ENCODE data around the gene QSOX1. TPM values are rescaled to one million over a fixed set of nuclear protein-coding genes. Genes with fewer than 3 reads are reported as not detected.

Gene QSOX1
- total RNA-seq, 1 donor from 2014 or later = 156 TPM

DNA sequence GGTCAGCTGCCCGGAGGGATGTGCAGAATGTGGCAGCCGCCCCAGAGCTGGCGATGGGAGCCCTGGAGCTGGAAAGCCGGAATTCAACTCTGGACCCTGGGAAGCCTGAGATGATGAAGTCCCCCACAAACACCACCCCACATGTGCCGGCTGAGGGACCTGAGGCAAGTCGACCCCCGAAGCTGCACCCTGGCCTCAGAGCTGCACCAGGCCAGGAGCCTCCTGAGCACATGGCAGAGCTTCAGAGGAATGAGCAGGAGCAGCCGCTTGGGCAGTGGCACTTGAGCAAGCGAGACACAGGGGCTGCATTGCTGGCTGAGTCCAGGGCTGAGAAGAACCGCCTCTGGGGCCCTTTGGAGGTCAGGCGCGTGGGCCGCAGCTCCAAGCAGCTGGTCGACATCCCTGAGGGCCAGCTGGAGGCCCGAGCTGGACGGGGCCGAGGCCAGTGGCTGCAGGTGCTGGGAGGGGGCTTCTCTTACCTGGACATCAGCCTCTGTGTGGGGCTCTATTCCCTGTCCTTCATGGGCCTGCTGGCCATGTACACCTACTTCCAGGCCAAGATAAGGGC is 41.9 kb downstream of the QSOX1 start:
- Histone ChIP-seq H3K4me2 (ENCODE audit: low read length) (no peak overlapping the region), H2AFZ (ENCODE audit: low read depth, low read length) (no peak overlapping the region), H3K9ac (ENCODE audit: low read length) (no peak overlapping the region), H3K27me3 (ENCODE audit: insufficient read depth, low read length) (no peaks in the 10 kb centered on the region), H3K27ac (ENCODE audit: low read depth, low read length) (no peak overlapping the region), H3K4me1 (ENCODE audit: insufficient read depth, low read length) (no peaks in the 10 kb centered on the region), H3K9me3 (ENCODE audit: insufficient read depth, low read depth, low read length) (no peaks in the 10 kb centered on the region), H4K20me1 (ENCODE audit: insufficient read depth, low read length) (no peaks in the 10 kb centered on the region), H3K79me2 (ENCODE audit: insufficient read depth, low read length) (no peaks in the 10 kb centered on the region), H3K36me3 (ENCODE audit: insufficient read depth, low read length) (peaks cover 5% of the 10 kb centered on the region), H3K4me3 (ENCODE audit: insufficient read depth, low read depth, low read length) (no peak overlapping the region)
- Mint-ChIP-seq H3K4me3 (ENCODE audit: unreplicated experiment) (no peak overlapping the region), H3K27ac (ENCODE audit: unreplicated experiment) (no peak overlapping the region), H3K9me3 (ENCODE audit: unreplicated experiment) (peaks cover 2% of the 10 kb centered on the region), H3K4me1 (ENCODE audit: low read depth, unreplicated experiment) (no peaks in the 10 kb centered on the region), H3K36me3 (ENCODE audit: low read depth, unreplicated experiment) (peaks cover 33% of the 10 kb centered on the region), H3K27me3 (ENCODE audit: low read depth, unreplicated experiment) (peaks cover 14% of the 10 kb centered on the region)
- DNase-seq (ENCODE audit: low read depth) (no peak), FAIRE-seq (no peak)
- TF ChIP-seq, protein P1, sequence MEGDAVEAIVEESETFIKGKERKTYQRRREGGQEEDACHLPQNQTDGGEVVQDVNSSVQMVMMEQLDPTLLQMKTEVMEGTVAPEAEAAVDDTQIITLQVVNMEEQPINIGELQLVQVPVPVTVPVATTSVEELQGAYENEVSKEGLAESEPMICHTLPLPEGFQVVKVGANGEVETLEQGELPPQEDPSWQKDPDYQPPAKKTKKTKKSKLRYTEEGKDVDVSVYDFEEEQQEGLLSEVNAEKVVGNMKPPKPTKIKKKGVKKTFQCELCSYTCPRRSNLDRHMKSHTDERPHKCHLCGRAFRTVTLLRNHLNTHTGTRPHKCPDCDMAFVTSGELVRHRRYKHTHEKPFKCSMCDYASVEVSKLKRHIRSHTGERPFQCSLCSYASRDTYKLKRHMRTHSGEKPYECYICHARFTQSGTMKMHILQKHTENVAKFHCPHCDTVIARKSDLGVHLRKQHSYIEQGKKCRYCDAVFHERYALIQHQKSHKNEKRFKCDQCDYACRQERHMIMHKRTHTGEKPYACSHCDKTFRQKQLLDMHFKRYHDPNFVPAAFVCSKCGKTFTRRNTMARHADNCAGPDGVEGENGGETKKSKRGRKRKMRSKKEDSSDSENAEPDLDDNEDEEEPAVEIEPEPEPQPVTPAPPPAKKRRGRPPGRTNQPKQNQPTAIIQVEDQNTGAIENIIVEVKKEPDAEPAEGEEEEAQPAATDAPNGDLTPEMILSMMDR (IDR thresholded peaks at IDR 0.05; ENCODE audit: insufficient read depth, low read depth, low read length) = no peak
- no peak for TF ChIP-seq EZH2 (IDR thresholded peaks at IDR 0.05; ENCODE audit: insufficient read depth, low read length)

DNA sequence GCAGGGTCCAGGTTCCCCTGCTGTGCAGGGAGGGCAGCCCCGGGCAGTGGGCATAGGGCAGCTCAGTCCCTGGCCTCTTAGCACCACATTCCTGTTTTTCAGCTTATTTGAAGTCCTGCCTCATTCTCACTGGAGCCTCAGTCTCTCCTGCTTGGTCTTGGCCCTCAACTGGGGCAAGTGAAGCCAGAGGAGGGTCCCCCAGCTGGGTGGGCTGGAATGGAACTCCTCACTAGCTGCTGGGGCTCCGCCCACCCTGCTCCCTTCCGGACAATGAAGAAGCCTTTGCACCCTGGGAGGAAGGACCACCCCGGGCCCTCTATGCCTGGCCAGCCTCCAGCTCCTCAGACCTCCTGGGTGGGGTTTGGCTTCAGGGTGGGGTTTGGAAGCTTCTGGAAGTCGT is 42.6 kb downstream of the QSOX1 start:
- Histone ChIP-seq H3K4me2 (ENCODE audit: low read length) (no peak overlapping the region), H3K27me3 (ENCODE audit: insufficient read depth, low read length) (no peaks in the 10 kb centered on the region), H3K79me2 (ENCODE audit: insufficient read depth, low read length) (no peaks in the 10 kb centered on the region), H4K20me1 (ENCODE audit: insufficient read depth, low read length) (no peaks in the 10 kb centered on the region), H3K36me3 (ENCODE audit: insufficient read depth, low read length) (peaks cover 5% of the 10 kb centered on the region), H3K9ac (ENCODE audit: low read length) (no peak overlapping the region), H3K4me3 (ENCODE audit: insufficient read depth, low read depth, low read length) (no peak overlapping the region), H3K4me1 (ENCODE audit: insufficient read depth, low read length) (no peaks in the 10 kb centered on the region), H3K27ac (ENCODE audit: low read depth, low read length) (no peak overlapping the region), H3K9me3 (ENCODE audit: insufficient read depth, low read depth, low read length) (no peaks in the 10 kb centered on the region), H2AFZ (ENCODE audit: low read depth, low read length) (no peak overlapping the region)
- Mint-ChIP-seq H3K9me3 (ENCODE audit: unreplicated experiment) (peaks cover 2% of the 10 kb centered on the region), H3K27ac (ENCODE audit: unreplicated experiment) (no peak overlapping the region), H3K36me3 (ENCODE audit: low read depth, unreplicated experiment) (peaks cover 26% of the 10 kb centered on the region), H3K27me3 (ENCODE audit: low read depth, unreplicated experiment) (peaks cover 9% of the 10 kb centered on the region), H3K4me3 (ENCODE audit: unreplicated experiment) (no peak overlapping the region), H3K4me1 (ENCODE audit: low read depth, unreplicated experiment) (no peaks in the 10 kb centered on the region)
- FAIRE-seq (no peak), DNase-seq (ENCODE audit: low read depth) (no peak)
- TF ChIP-seq, protein P1 (IDR thresholded peaks at IDR 0.05; ENCODE audit: insufficient read depth, low read depth, low read length) = no peak
- TF ChIP-seq EZH2 (IDR thresholded peaks at IDR 0.05; ENCODE audit: insufficient read depth, low read length) = no peak

DNA sequence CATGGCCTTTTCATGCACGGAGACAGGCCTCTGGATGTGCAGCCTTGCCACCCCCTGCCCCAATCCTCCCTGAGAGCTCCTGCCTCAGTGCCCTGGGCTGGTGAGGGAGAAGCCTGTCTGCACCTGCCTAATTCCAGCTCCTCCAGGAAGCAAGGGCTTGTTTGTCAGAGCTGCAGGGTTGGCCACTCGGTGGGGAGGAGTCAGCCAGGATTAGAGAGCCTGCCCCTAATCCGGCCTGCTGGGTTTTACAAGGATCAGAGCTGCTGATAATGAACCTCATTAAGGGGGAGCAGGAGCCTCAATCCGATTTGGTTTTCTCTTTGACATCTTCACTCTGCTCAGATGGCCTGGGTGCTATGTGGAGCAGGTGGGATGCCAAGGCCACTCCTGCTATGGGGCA is 43.5 kb downstream of the QSOX1 start:
- FAIRE-seq = no peak
- H3K27me3 ChIP-seq (ENCODE audit: insufficient read depth, low read length) = no peaks in the 10 kb centered on the region

More for the DNA sequence above, 43.5 kb downstream of the QSOX1 start:
- no peak overlapping the region for H3K4me3 ChIP-seq (ENCODE audit: insufficient read depth, low read depth, low read length)
- H3K27ac ChIP-seq (ENCODE audit: low read depth, low read length) = no peak overlapping the region
- no peaks in the 10 kb centered on the region for H3K79me2 ChIP-seq (ENCODE audit: insufficient read depth, low read length)
- Mint-ChIP-seq H3K27me3 (ENCODE audit: low read depth, unreplicated experiment) (peaks cover 2% of the 10 kb centered on the region), H3K4me1 (ENCODE audit: low read depth, unreplicated experiment) (no peaks in the 10 kb centered on the region), H3K36me3 (ENCODE audit: low read depth, unreplicated experiment) (peaks cover 16% of the 10 kb centered on the region), H3K4me3 (ENCODE audit: unreplicated experiment) (no peak overlapping the region), H3K9me3 (ENCODE audit: unreplicated experiment) (no peaks in the 10 kb centered on the region), H3K27ac (ENCODE audit: unreplicated experiment) (no peak overlapping the region)
- no peak for DNase-seq (ENCODE audit: low read depth)
- H3K4me2 ChIP-seq (ENCODE audit: low read length) = no peak overlapping the region
- H3K9me3 ChIP-seq (ENCODE audit: insufficient read depth, low read depth, low read length) = no peaks in the 10 kb centered on the region
- H4K20me1 ChIP-seq (ENCODE audit: insufficient read depth, low read length) = no peaks in the 10 kb centered on the region
- H3K36me3 ChIP-seq (ENCODE audit: insufficient read depth, low read length) = peaks cover 5% of the 10 kb centered on the region
- H3K9ac ChIP-seq (ENCODE audit: low read length) = no peak overlapping the region
- no peak for TF ChIP-seq EZH2 (IDR thresholded peaks at IDR 0.05; ENCODE audit: insufficient read depth, low read length)
- TF ChIP-seq, protein P1 (IDR thresholded peaks at IDR 0.05; ENCODE audit: insufficient read depth, low read depth, low read length) = no peak
- no peaks in the 10 kb centered on the region for H3K4me1 ChIP-seq (ENCODE audit: insufficient read depth, low read length)
- H2AFZ ChIP-seq (ENCODE audit: low read depth, low read length) = no peak overlapping the region

Measured in astrocyte (in vitro differentiated cells and primary cell).